GM19240 (cell line): ENCODE data around the gene KNDC1.
"Not testable (repeated sequence)": the region's sequence is repeated elsewhere in the genome, so short reads cannot be mapped to it uniquely, and the experiment has no call there.

Experiments used
- DNase-seq: peaks from one replicate; pipeline ENCODE4 v3.0.0; 2011; ENCODE audit warnings: low spot score; ENCODE audit not compliant: insufficient read length

Gene KNDC1

DNA sequence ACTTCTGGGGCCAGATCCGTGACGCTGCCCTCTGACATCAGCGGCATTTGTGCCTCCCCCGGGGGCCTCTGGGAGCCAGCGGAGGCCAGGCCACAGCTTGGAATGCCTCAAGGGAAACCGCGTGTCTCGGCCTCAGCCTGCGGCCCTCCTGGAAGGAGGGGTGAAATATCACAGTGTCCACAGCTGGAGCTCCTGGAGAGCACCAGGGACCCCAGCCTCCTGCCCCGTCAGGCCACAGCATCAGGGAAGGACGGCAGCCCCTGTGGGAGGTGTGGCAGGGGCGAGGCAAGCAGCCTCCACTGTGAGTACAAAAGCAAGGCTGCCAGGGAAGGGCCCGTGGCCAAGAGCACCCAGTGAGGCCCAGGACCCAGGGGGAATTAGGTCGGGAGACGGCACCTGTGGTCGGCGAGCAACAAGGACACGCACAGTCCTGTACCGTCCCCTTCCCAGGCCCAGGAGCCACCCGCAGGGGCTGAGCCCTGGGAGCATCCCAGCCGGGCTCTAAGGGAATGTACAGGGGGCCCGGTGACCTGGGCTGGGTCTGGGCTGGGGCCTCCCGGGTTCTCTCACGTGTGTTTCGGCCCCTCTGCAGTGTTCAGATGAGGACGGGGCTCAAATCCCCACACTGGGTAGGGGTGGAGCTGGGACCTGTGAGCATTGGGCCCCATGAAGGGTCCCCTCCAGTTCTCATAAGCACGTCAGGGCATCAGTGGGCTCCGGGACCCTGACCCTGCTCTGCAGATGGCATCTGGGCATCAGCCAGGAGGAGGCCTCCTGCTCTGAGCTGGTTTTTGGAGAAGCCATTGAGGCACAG is 18.7 kb upstream of the KNDC1 start:
- DNase-seq = no peak

DNA sequence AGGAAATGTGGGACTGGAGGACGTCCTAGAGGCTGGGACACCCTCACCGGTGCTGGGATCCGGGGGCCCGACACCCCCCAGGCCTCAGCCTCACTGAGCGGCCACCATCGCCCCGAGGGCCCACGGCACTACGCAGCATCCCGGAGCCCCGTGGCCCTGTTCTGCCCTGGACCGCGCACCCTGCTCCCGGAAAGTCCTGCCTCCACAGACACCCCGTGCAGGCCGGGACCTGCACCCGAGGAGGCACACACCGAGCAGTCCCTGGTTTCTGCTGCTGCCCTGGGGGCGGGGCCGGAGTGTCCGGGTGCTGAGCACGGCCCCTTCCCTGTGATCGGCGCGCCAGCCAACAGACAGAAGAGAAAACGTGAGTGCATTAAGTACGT is 18.1 kb upstream of the KNDC1 start:
- no peak for DNase-seq

DNA sequence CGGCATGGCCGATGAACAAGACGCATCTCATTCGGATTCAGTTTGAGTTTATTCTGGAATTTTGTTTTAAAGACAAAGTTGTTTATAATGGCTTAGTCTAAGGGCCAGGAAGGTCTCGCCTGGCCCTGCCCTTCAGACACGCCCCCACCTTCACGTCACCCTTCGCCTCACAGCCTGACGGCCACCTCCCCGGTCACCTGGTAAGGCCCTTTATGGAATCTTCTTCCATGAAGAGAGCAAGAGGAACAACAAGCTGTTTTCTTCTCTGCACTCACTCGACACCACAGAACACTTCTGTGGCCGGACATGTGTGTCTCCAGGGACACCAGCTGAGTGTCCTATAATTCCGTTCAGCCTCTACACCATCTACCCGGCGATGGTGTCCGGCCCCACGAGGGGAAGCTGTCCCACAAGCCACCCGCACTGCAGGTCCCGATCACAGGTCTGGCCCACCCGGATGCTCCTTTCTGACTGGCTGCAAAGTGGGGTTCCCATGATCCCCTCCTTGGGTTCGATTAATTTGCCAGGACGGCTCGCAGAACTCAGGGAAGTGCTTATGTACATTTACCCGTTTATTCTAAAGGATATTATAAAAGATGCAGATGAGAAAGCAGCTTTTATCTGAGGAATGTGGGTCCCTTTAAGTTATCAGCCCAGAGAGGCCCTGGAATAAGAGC is 17.4 kb upstream of the KNDC1 start:
- DNase-seq = no peak

DNA sequence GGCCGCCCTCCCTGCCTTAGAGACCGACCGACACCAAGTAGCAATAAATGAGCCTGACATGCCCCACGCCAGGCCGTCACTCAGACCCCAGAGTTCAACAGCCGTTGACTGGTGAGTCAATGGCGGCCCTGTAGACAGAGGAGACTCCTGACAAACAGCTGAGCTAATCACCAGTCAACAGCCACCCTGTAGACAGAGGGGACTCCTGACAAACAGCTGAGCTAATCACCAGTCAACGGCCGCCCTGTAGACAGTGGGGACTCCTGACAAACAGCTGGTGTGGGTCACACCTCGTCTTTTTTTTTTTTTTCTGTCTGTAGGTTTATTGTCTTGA is 16.9 kb upstream of the KNDC1 start:
- DNase-seq = no peak

DNA sequence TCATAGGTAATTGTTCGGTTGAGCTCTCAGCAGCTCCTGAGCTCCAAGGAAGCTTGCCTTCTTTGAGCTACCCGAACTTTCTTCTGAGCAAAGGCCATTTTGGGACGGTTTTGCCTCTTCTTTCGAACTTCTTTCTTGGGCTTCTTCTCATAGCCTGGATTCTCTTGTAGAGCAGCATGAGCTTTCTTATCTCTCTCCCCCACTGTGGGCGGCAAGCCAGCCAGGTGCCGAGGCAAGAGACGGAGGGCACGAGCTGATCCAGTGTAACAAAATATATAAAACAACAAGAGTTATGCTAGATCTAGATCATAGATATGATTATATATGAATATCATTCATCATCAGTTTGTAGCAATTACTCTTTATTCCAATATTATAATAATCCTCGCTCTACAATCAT is 16.5 kb upstream of the KNDC1 start:
- DNase-seq = no peak

DNA sequence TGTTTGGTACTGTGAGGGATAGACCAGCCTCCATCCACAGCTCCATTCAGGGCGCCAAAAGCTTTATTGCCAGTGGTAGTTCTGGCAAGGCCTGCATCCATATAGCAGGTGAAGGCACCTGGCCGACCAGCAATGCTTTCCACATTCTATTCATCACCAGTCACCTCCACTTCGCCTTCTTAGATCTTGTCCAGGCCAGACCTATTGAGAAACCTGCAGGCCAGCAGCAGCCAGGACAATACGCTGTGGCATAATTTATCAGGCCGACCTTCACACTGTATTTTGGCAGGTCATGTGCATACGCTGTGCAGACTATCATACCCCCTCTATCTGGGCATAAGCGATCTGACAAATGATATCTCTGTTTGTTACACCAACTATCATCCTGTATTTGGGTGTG is 15.2 kb upstream of the KNDC1 start:
- DNase-seq = no peak

DNA sequence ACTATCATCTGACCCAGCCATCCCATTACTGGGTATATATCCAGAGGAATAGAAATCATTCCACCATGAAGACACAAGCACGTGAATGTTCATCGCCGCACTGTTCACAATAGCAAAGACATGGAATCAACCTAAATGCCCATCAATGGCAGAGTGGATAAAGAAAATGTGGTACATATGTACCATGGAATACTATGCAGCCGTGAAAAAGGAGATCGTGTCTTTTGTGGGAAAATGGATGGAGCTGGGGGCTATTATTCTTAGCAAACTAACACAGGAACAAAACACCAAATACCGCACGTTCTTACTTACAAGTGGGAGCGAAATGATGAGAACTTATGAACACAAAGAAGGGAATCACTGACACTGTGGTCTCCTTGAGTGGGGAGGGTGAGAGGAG is 9.8 kb upstream of the KNDC1 start:
- DNase-seq = no peak

DNA sequence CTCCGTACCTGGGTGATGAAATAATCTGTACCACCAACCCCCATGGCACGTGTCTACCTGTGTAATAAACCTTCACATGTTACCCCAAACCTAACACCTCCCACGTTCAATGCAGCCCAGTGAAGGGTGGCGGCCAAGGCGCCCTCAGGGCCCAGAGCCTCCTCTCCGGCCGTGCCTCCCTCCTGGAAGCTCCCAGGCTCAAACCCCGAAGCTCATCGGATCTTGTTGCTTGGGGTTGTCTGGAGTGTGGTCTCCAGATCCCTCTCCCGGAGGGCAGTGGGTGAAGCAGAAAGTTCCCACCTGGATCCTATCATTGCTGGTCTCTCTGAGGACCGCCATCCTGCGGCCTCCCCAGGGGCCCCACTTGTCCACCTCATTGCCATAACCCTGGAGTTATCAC is 9.4 kb upstream of the KNDC1 start:
- DNase-seq = no peak

DNA sequence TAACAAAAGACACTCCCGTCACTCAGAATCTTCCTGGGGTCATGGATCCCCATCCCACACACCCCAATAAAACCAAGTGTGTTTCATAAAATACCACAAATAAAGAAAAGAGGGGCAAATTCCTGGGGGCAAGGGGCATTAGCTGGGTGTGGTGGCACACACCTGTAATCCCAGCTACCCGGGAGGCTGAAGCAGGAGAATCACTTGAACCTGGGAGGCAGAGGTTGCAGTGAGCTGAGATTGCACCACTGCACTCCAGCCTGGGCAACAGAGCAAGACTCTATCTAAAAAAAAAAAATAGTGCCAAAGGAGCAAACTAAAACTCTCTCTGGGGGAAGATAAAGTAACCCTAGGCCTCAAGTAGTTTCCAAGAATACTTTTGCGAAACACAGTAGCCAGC is 8.9 kb upstream of the KNDC1 start:
- DNase-seq = not testable (repeated sequence)

DNA sequence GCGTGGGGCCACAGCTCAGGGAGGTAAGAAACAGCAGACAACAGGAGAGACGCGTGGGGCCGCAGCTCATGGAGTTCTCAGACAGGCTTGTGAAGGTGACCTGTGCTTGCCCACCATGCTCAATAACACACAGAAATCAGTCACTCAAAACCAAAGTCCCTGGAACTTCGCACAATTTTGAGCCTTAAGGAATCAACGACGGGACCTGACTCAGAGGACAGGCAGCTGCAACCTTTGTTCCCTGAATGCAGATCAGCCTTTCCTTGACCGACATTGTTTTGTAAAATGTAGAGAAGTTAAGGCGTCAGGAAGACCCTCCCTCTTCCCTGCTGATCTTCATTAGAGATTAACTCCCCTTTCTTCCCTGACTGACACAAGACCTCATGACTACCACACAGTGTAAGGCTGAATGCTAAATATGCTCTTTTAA is 8.5 kb upstream of the KNDC1 start:
- no peak for DNase-seq

DNA sequence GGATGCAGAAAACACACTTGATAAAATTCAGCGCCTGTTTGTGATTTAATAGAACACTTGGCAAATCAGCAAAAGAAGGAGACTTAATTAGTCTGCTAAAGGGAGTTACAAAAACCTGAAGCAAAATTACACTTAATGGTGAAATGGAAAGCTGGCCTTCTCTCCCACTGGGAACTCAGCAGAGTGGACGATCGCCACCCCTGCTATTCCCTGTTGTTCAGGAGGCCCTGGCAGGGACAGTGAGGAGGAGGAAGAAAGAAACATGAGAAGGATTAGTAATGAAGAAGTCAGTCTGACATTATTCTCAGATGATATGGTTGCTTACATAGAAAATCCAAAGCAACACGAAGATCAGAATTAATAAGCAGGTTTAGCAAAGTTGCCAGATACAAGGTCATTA is 5.6 kb upstream of the KNDC1 start:
- no peak for DNase-seq

DNA sequence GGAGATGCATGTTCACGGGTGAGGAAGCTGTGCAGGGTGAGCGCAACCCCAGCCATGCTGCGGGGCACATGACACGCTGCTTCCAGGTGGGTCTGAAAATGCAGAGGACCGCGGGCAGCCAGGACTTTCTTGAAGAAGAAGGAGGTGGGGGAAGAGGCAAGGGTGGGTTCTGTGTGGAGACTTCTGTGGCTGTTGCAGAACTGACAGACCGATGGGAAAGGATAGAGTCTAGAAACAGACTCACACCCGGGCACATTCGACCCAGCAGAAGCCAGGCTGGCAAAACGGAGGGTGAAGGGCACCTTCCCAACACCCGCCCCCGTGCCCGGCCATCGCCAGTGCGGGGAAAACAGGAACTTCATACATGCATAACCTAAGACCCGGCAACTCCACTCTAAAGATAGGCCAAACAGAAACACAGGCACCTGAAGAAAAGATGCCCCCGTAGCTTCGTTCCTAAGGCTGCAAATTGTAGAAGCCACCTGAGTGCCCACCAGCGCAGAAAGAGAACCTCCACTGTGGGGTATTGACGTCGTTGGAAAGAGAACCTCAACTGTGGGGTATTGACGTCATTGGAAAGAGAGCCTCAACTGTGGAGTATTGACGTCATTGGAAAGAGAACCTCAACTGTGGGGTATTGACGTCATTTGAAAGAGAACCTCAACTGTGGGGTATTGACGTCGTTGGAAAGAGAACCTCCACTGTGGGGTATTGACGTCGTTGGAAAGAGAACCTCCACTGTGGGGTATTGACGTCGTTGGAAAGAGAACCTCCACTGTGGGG is 4.8 kb upstream of the KNDC1 start:
- DNase-seq = no peak

DNA sequence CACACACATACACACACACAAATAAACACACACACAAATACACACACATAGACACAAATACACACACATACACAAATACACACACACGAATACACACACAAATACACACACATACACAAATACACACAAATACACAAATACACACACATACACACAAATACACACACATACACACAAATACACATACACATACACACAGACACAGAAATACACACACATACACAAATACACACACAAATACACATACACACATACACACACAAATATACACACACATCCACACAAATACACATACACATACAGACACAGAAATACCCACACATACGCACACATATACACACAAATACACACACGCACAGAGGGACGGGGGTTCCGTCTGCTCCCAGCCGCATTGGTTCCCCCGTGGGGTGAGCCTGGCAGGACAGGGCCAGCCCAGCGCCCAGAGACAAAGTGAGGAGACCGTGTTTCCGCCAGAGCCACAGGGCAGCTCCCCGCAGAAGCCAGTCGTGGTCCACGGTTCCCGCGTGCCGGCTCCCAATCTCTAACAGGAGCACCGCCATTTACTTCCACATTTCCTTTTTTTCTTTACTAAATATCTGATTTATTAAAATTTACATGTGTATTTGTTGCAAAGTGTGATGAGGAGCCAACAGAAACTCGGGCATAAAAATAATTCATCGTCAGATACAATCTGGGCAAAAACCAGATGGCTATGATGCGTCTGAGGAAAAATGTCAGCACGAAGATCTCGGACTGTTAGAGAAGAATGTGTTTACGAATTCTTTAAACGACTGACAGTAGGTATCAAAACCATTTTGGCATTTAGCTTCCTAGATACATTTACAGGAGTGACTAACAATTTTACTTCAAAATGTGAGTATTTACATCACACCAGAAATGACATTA is 3.1 kb upstream of the KNDC1 start:
- no peak for DNase-seq

DNA sequence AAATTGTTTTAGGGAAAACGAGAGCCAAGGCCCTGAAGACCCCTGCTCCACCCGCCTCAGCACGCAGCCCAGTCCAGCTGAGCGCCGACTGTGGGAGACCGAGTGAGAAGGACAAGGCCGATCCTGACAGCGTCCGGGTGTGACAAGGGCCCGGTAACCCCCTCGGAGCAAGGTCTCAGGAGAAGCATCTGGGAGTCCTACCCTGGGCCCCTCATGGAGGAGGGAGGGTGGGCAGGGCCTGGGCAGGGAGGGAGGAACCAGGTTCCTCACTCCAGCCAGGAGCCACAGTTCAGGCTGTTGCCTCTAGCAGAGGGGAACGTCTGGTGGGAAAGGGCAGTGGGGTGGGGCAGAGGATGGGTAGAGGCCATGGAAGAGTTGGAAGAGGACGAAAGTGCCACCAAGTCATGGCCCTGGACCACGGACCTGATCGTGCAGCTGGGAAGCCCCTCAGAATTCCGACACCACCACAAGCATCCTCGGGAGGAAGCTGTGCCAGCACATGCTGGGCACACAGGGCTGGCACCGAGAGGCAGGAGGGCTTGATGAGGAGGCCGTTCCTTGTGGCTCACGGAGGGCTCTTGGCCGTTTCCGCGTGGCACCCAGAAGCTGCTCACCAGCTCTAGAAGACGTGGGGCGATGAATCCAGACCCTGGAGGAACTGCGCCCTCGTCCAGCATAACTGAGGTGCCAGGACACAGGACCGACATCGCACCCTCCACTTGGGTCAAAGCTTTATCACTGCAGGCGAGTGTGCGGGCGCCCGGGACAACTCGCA is 2.2 kb upstream of the KNDC1 start:
- DNase-seq = no peak

DNA sequence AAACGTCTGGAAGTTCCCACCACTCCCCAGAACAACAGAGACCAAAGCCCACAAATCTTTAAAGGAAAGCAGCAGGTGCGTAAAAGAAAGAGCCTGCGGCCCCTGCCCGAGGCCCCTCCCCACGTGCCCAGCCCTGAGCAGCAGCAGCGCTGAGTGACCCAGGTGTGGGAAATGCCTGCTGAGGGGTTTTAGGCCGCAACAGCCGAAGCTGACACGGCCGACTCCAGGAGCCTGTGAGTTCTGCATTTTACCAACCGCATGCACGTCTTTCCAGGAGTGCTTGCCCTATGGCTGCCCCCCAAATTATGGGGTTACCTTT is 1.6 kb upstream of the KNDC1 start:
- DNase-seq = no peak

DNA sequence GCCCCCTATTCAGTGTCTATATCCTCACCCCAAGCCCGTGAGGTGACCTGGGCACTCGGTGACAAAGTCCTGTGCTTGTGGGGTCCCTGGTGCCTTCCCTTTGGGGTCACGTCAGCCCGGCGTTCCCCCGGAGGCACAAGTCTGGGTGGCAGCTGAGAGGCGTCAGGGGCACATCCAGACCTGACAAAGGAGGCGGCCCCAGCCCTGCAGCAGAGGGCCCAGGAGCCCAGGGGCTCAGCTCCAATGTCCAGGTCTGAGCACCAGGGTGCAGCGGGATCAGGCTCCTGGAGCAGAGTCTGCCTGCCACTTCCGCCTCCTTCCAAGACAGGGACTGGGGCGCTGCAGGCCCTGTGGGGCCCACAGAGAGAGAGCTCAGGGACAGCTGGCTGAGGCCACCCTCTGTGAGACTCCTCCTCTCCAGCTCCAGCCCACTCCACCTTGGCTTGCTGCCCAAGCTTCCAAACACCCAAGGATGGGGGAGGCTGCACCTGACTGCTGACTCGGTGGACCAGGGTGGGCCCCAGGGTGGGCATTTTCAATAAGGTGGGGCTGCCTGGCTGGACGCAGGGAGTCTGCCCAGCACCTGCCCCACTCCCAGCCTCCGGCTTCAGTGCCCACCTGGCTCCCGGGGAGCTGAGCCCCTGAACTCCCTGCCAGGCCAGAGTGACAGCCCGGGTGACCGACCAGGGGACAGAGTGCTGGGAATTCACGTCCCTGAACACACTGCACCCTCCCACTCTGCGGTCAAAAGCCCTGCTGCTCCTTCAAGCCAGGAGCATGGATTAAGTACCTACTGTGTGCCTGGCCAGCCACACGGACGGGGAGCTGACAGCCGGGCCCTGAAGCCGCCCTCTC is 1.0 kb upstream of the KNDC1 start:
- DNase-seq = no peak

DNA sequence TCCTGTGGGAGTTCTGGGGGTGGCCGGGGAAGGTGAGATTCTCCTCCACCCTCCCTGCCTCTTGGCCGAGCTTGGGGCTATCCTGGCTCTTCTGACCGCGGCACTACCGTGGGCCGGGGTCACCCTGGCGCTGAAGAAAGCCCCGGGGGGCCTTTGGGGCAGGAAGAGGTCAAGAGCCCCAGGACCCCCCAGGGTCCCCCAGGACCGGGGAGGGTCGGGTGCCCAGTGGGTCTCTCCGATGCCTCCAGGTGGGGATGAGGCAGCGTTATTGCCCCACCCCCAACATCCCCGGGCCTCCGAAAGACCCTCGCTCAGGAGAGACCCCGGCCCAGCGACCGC is 439 bp upstream of the KNDC1 start:
- DNase-seq = no peak

DNA sequence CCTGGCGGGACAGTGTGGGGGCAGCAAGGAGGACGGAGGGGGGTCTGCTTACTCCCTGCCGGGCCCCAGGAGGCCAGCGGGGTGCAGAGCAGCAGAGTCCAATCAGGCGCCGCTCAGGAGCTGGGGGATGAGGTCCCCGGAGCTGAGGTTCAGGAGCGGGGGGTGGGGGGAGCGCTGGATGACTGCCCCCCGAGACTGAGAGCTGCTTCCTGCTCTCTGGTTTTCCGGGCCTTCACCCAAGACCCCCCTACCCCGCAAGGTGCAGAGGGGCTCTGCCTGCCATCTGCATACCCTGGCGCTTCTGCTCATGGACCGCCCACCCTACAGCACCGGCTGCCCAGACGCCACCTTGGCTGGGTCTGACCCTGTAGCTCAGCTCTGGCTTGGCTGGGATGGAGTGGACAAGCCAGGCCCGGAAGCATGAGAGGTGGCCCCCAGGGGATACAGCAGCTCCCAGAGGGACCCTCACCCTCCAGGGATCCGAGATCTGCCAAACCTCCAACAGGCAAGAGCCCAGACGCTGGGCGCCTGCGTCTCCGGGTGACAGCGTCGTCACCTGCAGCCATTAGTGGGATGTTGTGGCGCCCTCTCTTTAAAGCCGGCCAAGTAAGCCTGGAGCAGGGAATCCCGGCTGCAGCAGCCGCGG is 930 bp downstream of the KNDC1 start:
- no peak for DNase-seq

DNA sequence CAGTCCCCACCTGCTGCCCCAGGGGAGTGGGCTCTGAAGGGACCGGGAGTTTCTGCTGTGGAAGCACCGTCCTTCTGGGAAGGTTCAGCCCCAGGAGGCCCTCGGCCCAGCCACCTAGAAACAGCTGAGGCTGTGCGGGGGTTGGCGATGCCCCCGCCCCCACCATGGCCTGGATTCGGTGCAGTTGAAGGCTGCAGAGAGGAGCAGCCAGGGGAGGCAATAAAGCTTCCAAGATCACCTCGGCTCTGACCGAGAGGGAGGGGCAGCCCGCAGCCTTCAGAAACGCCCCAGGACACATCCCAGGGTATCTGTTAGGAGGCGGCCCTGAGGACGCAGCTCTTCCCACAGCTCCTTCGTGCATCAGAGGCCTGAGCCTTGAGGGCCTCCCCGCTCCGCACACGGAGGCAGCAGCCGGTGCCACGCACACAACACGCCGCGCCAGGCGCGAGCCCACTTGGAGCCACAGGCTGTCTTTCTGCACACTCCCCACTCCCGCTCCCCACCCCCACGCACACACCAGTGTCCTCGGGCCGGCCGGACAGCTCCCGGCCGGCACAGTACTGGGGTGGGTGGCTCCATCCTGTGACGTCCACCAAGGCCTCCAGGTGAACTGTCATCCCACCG is 1.6 kb downstream of the KNDC1 start:
- DNase-seq = no peak
